Liver (tissue), 9 donors: Measurements from ENCODE around the gene SPTBN1. TPM values are rescaled to one million over a fixed set of nuclear protein-coding genes. Genes with fewer than 3 reads are reported as not detected.
A peak's percentile ranks its signal among the peaks of the same experiment; 100 is the strongest.

Experiments used
- DNase-seq: peaks from one replicate; pipeline ENCODE4 v3.0.0-alpha.2; 2017; ENCODE audit warnings: low spot score
- H3K27ac ChIP-seq, 2 donors: one replicate each; pipeline ENCODE4 v1.7.0; 2013; ENCODE audit warnings: inconsistent platforms in 2 of 2, low read length in 2 of 2, control low read depth in 1 of 2, low read depth in 1 of 2, mild to moderate bottlenecking in 1 of 2
- H3K27me3 ChIP-seq, 4 donors: one replicate each; pipeline versions ENCODE4 v1.6.1 to v1.7.0; 2013; ENCODE audit warnings: low read length in 3 of 4, inconsistent platforms in 1 of 4, mild to moderate bottlenecking in 1 of 4, moderate library complexity in 1 of 4; ENCODE audit not compliant: control insufficient read depth in 4 of 4, insufficient read depth in 4 of 4
- H3K36me3 ChIP-seq, 4 donors: one replicate each; pipeline versions ENCODE4 v1.6.1 to v1.7.0; 2013; ENCODE audit warnings: low read length in 3 of 4, mild to moderate bottlenecking in 3 of 4, low read depth in 1 of 4, moderate library complexity in 1 of 4; ENCODE audit not compliant: control insufficient read depth in 4 of 4, insufficient read depth in 3 of 4
- H3K4me1 ChIP-seq, 4 donors: one replicate each; pipeline versions ENCODE4 v1.6.1 to v1.7.0; 2013; ENCODE audit warnings: low read length in 3 of 4, mild to moderate bottlenecking in 3 of 4, moderate library complexity in 1 of 4; ENCODE audit not compliant: control insufficient read depth in 4 of 4, insufficient read depth in 4 of 4
- H3K4me3 ChIP-seq, 3 donors: one replicate each; pipeline versions ENCODE4 v1.6.1 to v1.7.0; 2013; ENCODE audit warnings: low read length in 3 of 3, control low read depth in 1 of 3, low read depth in 1 of 3, mild to moderate bottlenecking in 1 of 3
- H3K9ac ChIP-seq, 2 donors: one replicate each; pipeline ENCODE4 v1.7.0; 2013; ENCODE audit warnings: low read length in 2 of 2, mild to moderate bottlenecking in 2 of 2, moderate library complexity in 2 of 2, control low read depth in 1 of 2, low read depth in 1 of 2
- H3K9me3 ChIP-seq, 4 donors: one replicate each; pipeline versions ENCODE4 v1.6.1 to v1.7.0; 2013; ENCODE audit warnings: low read length in 3 of 4; ENCODE audit not compliant: control insufficient read depth in 4 of 4
- EGR1 ChIP-seq, 2 donors: IDR thresholded peaks; 2 replicates each; pipeline ENCODE4 v1.6.1; 2016 to 2018; ENCODE audit warnings: antibody characterized with exemption in 2 of 2, low read depth in 2 of 2
- FOXA1 ChIP-seq: IDR thresholded peaks from 2 replicates; pipeline ENCODE4 v1.6.1; 2016; ENCODE audit warnings: antibody characterized with exemption
- FOXA2 ChIP-seq: IDR thresholded peaks from 2 replicates; pipeline ENCODE4 v1.6.1; 2016; ENCODE audit warnings: antibody characterized with exemption
- GABPA ChIP-seq, 2 donors: IDR thresholded peaks in 1 of 2; conservative IDR thresholded peaks in 1 of 2; 2 replicates each; pipeline ENCODE4 v1.6.1; 2016; ENCODE audit warnings: antibody characterized with exemption in 2 of 2, mild to moderate bottlenecking in 1 of 2, moderate library complexity in 1 of 2
- HNF4A ChIP-seq, 2 donors: conservative IDR thresholded peaks; 2 replicates each; pipeline ENCODE4 v1.6.1; 2016; ENCODE audit warnings: antibody characterized with exemption in 2 of 2, mild to moderate bottlenecking in 2 of 2
- HNF4G ChIP-seq: IDR thresholded peaks from 2 replicates; pipeline ENCODE4 v1.6.1; 2016; ENCODE audit warnings: antibody characterized with exemption
- NR2F2 ChIP-seq: IDR thresholded peaks from 2 replicates; pipeline ENCODE4 v1.6.1; 2016; ENCODE audit warnings: antibody characterized with exemption
- RAD21 ChIP-seq, 2 donors: IDR thresholded peaks; 2 replicates each; pipeline ENCODE4 v1.6.1; 2016; ENCODE audit warnings: antibody characterized with exemption in 2 of 2, mild to moderate bottlenecking in 2 of 2
- RXRA ChIP-seq, 2 donors: IDR thresholded peaks; 2 replicates each; pipeline ENCODE4 v1.6.1; 2017 to 2018; ENCODE audit warnings: antibody characterized with exemption in 2 of 2, mild to moderate bottlenecking in 1 of 2
- SP1 ChIP-seq: IDR thresholded peaks from 2 replicates; pipeline ENCODE4 v1.6.1; 2018; ENCODE audit warnings: antibody characterized with exemption, mild to moderate bottlenecking
- TAF1 ChIP-seq: conservative IDR thresholded peaks from 2 replicates; pipeline ENCODE4 v1.6.1; 2016; ENCODE audit warnings: antibody characterized with exemption, mild to moderate bottlenecking
- YY1 ChIP-seq: IDR thresholded peaks from 2 replicates; pipeline ENCODE4 v1.6.1; 2016; ENCODE audit warnings: antibody characterized with exemption, mild to moderate bottlenecking
- WGBS: extraction: QIAGEN DNeasy Blood & Tissue Kit; methylation state at CpG from one replicate; pipeline ENCODE4 v1.1.7; 2013; 5-methylcytosine and 5-hydroxymethylcytosine counted together
- polyA plus RNA-seq, 2 donors: library from polyadenylated mRNA; stranded (reverse) in 1 of 2; unstranded in 1 of 2; fragments of 200-250 nt in 1 of 2; fragments of >200 nt in 1 of 2; fragmentation: Nextera tagmentation in 1 of 2; extraction: Ambion mirVana in 1 of 2; gene quantifications; one replicate each; pipeline versions ENCODE4 v1.2.1 to v1.2.3, GENCODE V29; 2013 to 2015
- total RNA-seq, 2 donors: library from RNA; depleted of rRNA; stranded (reverse); fragments of >200 nt; gene quantifications; one replicate each; pipeline ENCODE4 v1.2.3, GENCODE V29; 2014
- TF ChIP-seq, protein P1 (sequence below): IDR thresholded peaks from 2 replicates; pipeline ENCODE4 v1.6.1; 2016; ENCODE audit warnings: antibody characterized with exemption
- TF ChIP-seq, protein P2 (sequence below): IDR thresholded peaks from 2 replicates; pipeline ENCODE4 v1.6.1; 2016; ENCODE audit warnings: antibody characterized with exemption
- TF ChIP-seq, protein P3 (sequence below): IDR thresholded peaks from 2 replicates; pipeline ENCODE4 v1.6.1; 2016; ENCODE audit warnings: antibody characterized with exemption, mild to moderate bottlenecking
- TF ChIP-seq, protein P4 (sequence below): IDR thresholded peaks from 2 replicates; pipeline ENCODE4 v1.6.1; 2016; ENCODE audit warnings: antibody characterized with exemption
- TF ChIP-seq, protein P5 (sequence below): fragments of 150-350 bp; IDR thresholded peaks from 2 replicates; pipeline ENCODE4 v1.5.1; 2017; ENCODE audit warnings: improper control_type of control experiment, low read depth, low read length; ENCODE audit not compliant: missing input control
- donor health status: healthy.
- donor health status: healthy.
- donor health status: healthy.
- donor health status: healthy.
- donor health status: healthy.

Gene SPTBN1
- total and polyA plus RNA-seq, 4 donors = 44.8 to 191 (median 75.9) TPM

DNA sequence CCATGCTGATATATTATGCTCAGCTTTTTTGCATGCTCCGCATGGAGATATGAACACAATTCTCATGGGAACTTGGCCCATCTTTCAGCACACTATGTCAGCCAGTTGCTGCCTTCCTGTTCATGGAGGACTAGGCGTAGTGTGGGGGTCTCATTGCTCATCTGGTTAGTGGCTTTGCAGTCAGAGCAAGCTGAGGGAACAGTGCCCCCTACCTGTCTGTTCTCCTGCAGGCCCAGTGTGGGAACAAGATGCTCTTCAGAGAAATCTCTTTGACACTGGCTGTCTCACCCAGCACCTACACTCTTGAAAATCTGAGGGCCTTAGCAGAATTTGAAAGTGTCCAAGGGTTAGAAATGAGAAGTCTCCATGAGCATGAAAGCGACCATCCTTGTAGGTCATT, 47.1 kb downstream of the SPTBN1 start:
- no peak overlapping the region for H3K27ac ChIP-seq
- no peak for DNase-seq

DNA sequence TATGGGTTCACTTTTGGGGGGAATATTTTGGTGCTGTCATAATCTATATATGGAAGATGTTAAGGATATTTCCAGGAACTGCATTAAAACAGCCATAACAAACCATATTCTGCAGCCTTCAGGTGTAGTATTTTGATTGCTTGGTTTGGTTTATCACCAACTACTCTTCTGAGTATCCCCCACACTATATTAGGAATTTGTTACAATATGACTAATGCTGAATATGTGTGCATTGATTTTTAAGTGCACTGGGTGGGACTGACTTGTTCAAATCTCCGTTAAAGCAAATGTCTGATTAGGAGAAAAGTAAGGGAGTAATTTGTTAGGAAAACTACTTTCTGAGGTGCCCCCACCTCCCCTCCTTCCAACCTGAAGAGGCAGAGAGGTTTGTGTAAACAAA, 47.7 kb downstream of the SPTBN1 start:
- no peak overlapping the region for H3K27ac ChIP-seq
- TF ChIP-seq, protein P1, sequence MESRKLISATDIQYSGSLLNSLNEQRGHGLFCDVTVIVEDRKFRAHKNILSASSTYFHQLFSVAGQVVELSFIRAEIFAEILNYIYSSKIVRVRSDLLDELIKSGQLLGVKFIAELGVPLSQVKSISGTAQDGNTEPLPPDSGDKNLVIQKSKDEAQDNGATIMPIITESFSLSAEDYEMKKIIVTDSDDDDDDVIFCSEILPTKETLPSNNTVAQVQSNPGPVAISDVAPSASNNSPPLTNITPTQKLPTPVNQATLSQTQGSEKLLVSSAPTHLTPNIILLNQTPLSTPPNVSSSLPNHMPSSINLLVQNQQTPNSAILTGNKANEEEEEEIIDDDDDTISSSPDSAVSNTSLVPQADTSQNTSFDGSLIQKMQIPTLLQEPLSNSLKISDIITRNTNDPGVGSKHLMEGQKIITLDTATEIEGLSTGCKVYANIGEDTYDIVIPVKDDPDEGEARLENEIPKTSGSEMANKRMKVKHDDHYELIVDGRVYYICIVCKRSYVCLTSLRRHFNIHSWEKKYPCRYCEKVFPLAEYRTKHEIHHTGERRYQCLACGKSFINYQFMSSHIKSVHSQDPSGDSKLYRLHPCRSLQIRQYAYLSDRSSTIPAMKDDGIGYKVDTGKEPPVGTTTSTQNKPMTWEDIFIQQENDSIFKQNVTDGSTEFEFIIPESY = no peak
- no peak for TF ChIP-seq EGR1 (IDR thresholded peaks at IDR 0.05; ENCODE audit: low read depth in 2 of 2)
- no peak for TF ChIP-seq TAF1
- TF ChIP-seq NR2F2 = no peak
- TF ChIP-seq, protein P2, sequence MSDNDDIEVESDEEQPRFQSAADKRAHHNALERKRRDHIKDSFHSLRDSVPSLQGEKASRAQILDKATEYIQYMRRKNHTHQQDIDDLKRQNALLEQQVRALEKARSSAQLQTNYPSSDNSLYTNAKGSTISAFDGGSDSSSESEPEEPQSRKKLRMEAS = no peak
- TF ChIP-seq SP1 = no peak
- TF ChIP-seq, protein P3, sequence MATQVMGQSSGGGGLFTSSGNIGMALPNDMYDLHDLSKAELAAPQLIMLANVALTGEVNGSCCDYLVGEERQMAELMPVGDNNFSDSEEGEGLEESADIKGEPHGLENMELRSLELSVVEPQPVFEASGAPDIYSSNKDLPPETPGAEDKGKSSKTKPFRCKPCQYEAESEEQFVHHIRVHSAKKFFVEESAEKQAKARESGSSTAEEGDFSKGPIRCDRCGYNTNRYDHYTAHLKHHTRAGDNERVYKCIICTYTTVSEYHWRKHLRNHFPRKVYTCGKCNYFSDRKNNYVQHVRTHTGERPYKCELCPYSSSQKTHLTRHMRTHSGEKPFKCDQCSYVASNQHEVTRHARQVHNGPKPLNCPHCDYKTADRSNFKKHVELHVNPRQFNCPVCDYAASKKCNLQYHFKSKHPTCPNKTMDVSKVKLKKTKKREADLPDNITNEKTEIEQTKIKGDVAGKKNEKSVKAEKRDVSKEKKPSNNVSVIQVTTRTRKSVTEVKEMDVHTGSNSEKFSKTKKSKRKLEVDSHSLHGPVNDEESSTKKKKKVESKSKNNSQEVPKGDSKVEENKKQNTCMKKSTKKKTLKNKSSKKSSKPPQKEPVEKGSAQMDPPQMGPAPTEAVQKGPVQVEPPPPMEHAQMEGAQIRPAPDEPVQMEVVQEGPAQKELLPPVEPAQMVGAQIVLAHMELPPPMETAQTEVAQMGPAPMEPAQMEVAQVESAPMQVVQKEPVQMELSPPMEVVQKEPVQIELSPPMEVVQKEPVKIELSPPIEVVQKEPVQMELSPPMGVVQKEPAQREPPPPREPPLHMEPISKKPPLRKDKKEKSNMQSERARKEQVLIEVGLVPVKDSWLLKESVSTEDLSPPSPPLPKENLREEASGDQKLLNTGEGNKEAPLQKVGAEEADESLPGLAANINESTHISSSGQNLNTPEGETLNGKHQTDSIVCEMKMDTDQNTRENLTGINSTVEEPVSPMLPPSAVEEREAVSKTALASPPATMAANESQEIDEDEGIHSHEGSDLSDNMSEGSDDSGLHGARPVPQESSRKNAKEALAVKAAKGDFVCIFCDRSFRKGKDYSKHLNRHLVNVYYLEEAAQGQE = no peak
- TF ChIP-seq, protein P4, sequence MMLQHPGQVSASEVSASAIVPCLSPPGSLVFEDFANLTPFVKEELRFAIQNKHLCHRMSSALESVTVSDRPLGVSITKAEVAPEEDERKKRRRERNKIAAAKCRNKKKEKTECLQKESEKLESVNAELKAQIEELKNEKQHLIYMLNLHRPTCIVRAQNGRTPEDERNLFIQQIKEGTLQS = no peak
- TF ChIP-seq, protein P5, sequence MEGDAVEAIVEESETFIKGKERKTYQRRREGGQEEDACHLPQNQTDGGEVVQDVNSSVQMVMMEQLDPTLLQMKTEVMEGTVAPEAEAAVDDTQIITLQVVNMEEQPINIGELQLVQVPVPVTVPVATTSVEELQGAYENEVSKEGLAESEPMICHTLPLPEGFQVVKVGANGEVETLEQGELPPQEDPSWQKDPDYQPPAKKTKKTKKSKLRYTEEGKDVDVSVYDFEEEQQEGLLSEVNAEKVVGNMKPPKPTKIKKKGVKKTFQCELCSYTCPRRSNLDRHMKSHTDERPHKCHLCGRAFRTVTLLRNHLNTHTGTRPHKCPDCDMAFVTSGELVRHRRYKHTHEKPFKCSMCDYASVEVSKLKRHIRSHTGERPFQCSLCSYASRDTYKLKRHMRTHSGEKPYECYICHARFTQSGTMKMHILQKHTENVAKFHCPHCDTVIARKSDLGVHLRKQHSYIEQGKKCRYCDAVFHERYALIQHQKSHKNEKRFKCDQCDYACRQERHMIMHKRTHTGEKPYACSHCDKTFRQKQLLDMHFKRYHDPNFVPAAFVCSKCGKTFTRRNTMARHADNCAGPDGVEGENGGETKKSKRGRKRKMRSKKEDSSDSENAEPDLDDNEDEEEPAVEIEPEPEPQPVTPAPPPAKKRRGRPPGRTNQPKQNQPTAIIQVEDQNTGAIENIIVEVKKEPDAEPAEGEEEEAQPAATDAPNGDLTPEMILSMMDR = no peak
- TF ChIP-seq YY1 = no peak
- no peak for TF ChIP-seq GABPA (IDR thresholded peaks at IDR 0.05 in 1 of 2, conservative IDR thresholded peaks at IDR 0.05 in 1 of 2)
- TF ChIP-seq HNF4G = no peak
- TF ChIP-seq HNF4A (conservative IDR thresholded peaks at IDR 0.05) = no peak
- no peak for TF ChIP-seq FOXA2
- no peak for TF ChIP-seq RAD21 (IDR thresholded peaks at IDR 0.05)
- no peak for TF ChIP-seq FOXA1
- no peak for TF ChIP-seq RXRA (IDR thresholded peaks at IDR 0.05)
- WGBS = 69% methylated on average over 1 of the region's 1 CpG

More for the DNA sequence above, 47.1 kb downstream of the SPTBN1 start:
- TF ChIP-seq RAD21 (IDR thresholded peaks at IDR 0.05) (peak; percentile 72 to 81), EGR1 (IDR thresholded peaks at IDR 0.05; ENCODE audit: low read depth in 2 of 2) (no peak)
- TF ChIP-seq, protein P5 = peak; percentile 55
- Histone ChIP-seq H3K9ac (no peak overlapping the region), H3K9me3 (no peaks in the 10 kb centered on the region), H3K36me3 (no peaks in the 10 kb centered on the region), H3K27me3 (no peaks in the 10 kb centered on the region), H3K4me1 (peaks cover 0 to 7% (median 5%) of the 10 kb centered on the region in 4 donors), H3K4me3 (no peak overlapping the region)
- 84% methylated on average over 3 of the region's 3 CpGs for WGBS

More for the DNA sequence above, 47.7 kb downstream of the SPTBN1 start:
- Histone ChIP-seq H3K9ac (no peak overlapping the region), H3K4me3 (no peak overlapping the region), H3K9me3 (no peaks in the 10 kb centered on the region), H3K27me3 (no peaks in the 10 kb centered on the region), H3K36me3 (no peaks in the 10 kb centered on the region), H3K4me1 (peaks cover 0 to 4% (median 2%) of the 10 kb centered on the region in 4 donors)
- DNase-seq = no peak
